CD4-positive, alpha-beta T cell (primary cell): ENCODE data around the gene RANBP9. TPM values are rescaled to one million over a fixed set of nuclear protein-coding genes. Genes with fewer than 3 reads are reported as not detected.

Experiments used
- ATAC-seq: fragments of 200-7000 bp; cut with Tn5 transposase; one replicate; pipeline ENCODE4 v1.10.0; 2022; ENCODE audit warnings: mild to moderate bottlenecking; ENCODE audit not compliant: poor library complexity
- CTCF ChIA-PET: fragments of 350-600 bp; sonication (Branson Sonifier 250); formaldehyde crosslinking; loops from one replicate; lab custom pipeline; 2021; ENCODE audit warnings: antibody characterized with exemption, inconsistent platforms; lab: Charles Lee
- POLR2A ChIA-PET: fragments of 350-600 bp; sonication (Branson Sonifier 250); formaldehyde crosslinking; loops from one replicate; lab custom pipeline; 2021; ENCODE audit warnings: antibody characterized with exemption, inconsistent platforms; lab: Charles Lee
- DNase-seq, 14 experiments: peaks; one replicate each; pipeline ENCODE4 v3.0.0-alpha.2; 2013 to 2020; ENCODE audit warnings: mixed read lengths in 2 of 14
- H3K27ac ChIP-seq, 2 donors: one replicate each; pipeline versions ENCODE4 v1.5.1 to v1.7.0; 2013; ENCODE audit warnings: low read length in 2 of 2, low read depth in 1 of 2, mild to moderate bottlenecking in 1 of 2
- H3K27me3 ChIP-seq, 2 experiments: 1 replicate in 1 of 2; 2 replicates in 1 of 2; pipeline versions ENCODE4 v1.6.1 to v1.7.0; 2013; ENCODE audit warnings: low read length in 2 of 2, control low read depth in 1 of 2, mild to moderate bottlenecking in 1 of 2, moderate library complexity in 1 of 2; ENCODE audit not compliant: insufficient read depth in 2 of 2, control insufficient read depth in 1 of 2
- H3K36me3 ChIP-seq: one replicate; pipeline ENCODE4 v1.6.1; 2013; ENCODE audit warnings: low read length, control low read depth; ENCODE audit not compliant: insufficient read depth
- H3K4me1 ChIP-seq: one replicate; pipeline ENCODE4 v1.6.1; 2013; ENCODE audit warnings: low read length, control low read depth; ENCODE audit not compliant: insufficient read depth
- H3K4me3 ChIP-seq: one replicate; pipeline ENCODE4 v1.5.1; 2013; ENCODE audit warnings: mild to moderate bottlenecking, low read length, moderate library complexity
- H3K9me3 ChIP-seq, 2 experiments: 1 replicate in 1 of 2; 2 replicates in 1 of 2; pipeline versions ENCODE4 v1.6.1 to v1.7.0; 2013; ENCODE audit warnings: low read length in 2 of 2, mild to moderate bottlenecking in 2 of 2, control low read depth in 1 of 2, moderate library complexity in 1 of 2; ENCODE audit not compliant: control insufficient read depth in 1 of 2, insufficient read depth in 1 of 2
- H3K27ac Mint-ChIP-seq: one replicate; pipeline ENCODE4 v1.8.0; 2020; ENCODE audit warnings: mixed read lengths
- H3K27me3 Mint-ChIP-seq: one replicate; pipeline ENCODE4 v1.8.0; 2021; ENCODE audit warnings: mixed read lengths
- H3K36me3 Mint-ChIP-seq: one replicate; pipeline ENCODE4 v1.8.0; 2021; ENCODE audit warnings: low read depth, mixed read lengths
- H3K4me1 Mint-ChIP-seq: one replicate; pipeline ENCODE4 v1.8.0; 2021; ENCODE audit warnings: low read depth, mixed read lengths
- H3K4me3 Mint-ChIP-seq: one replicate; pipeline ENCODE4 v1.8.0; 2020; ENCODE audit warnings: mild to moderate bottlenecking, mixed read lengths
- H3K9me3 Mint-ChIP-seq: one replicate; pipeline ENCODE4 v1.8.0; 2020; ENCODE audit warnings: mixed read lengths
- intact Hi-C, 2 experiments: fragments of 100-400 bp; cut with DNase I in 1 of 2; cut with micrococcal nuclease in 1 of 2; formaldehyde crosslinking; loops; one replicate each; pipeline versions ENCODE4 v1.15.1 to v1.9.0; 2023 to 2025; cut with DNase I, micrococcal nuclease
- total RNA-seq, 174 experiments: library from RNA in 2 of 174; stranded (reverse) in 2 of 174; gene quantifications; one replicate each; pipeline ENCODE4 v1.2.3 and lab custom pipeline; 2021 to 2026
- TF ChIP-seq, protein P1 (sequence below): fragments of 200-600 bp; IDR thresholded peaks from one replicate; pipeline ENCODE4 v1.8.0; 2022; ENCODE audit warnings: antibody characterized with exemption, mild to moderate bottlenecking

RANBP9 gene
- total RNA-seq, 2 experiments from 2014 or later = 60.8 to 62.9 TPM

DNA sequence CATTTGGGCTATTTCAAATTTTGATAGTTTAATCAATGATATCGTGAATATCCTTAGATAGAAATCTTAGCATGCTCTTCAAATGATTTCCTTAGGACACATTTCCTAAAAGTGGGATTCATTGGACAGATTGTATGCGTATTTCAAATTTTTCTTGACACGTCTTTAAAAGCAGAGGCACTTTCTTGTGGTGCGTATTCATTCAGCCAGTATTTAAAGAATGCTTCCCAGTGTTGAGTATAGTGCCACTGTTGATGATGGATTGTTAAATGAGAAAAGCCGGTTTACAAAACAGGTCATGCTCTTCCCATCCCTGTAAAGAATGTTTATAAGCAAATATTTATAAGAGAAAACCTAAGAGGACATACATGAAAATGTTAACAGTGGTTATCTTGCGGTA, 111.6 kb downstream of the RANBP9 start:
- Histone ChIP-seq H3K4me3 (no peak overlapping the region), H3K9me3 (no peaks in the 10 kb centered on the region), H3K36me3 (peaks cover 57% of the 10 kb centered on the region), H3K27me3 (no peaks in the 10 kb centered on the region), H3K4me1 (no peaks in the 10 kb centered on the region), H3K27ac (no peak overlapping the region)
- ATAC-seq (no peak), DNase-seq (no peak)
- no peaks in the 10 kb centered on the region for H3K27me3 Mint-ChIP-seq
- H3K4me3 Mint-ChIP-seq = no peak overlapping the region
- H3K9me3 Mint-ChIP-seq = no peaks in the 10 kb centered on the region
- H3K27ac Mint-ChIP-seq = no peak overlapping the region
- TF ChIP-seq, protein P1, sequence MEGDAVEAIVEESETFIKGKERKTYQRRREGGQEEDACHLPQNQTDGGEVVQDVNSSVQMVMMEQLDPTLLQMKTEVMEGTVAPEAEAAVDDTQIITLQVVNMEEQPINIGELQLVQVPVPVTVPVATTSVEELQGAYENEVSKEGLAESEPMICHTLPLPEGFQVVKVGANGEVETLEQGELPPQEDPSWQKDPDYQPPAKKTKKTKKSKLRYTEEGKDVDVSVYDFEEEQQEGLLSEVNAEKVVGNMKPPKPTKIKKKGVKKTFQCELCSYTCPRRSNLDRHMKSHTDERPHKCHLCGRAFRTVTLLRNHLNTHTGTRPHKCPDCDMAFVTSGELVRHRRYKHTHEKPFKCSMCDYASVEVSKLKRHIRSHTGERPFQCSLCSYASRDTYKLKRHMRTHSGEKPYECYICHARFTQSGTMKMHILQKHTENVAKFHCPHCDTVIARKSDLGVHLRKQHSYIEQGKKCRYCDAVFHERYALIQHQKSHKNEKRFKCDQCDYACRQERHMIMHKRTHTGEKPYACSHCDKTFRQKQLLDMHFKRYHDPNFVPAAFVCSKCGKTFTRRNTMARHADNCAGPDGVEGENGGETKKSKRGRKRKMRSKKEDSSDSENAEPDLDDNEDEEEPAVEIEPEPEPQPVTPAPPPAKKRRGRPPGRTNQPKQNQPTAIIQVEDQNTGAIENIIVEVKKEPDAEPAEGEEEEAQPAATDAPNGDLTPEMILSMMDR = no peak
- ChIA-PET CTCF (no interaction called here), POLR2A (no interaction called here)
- intact Hi-C loops = no loop called here
- H3K36me3 Mint-ChIP-seq = peaks cover 86% of the 10 kb centered on the region
- no peaks in the 10 kb centered on the region for H3K4me1 Mint-ChIP-seq

DNA sequence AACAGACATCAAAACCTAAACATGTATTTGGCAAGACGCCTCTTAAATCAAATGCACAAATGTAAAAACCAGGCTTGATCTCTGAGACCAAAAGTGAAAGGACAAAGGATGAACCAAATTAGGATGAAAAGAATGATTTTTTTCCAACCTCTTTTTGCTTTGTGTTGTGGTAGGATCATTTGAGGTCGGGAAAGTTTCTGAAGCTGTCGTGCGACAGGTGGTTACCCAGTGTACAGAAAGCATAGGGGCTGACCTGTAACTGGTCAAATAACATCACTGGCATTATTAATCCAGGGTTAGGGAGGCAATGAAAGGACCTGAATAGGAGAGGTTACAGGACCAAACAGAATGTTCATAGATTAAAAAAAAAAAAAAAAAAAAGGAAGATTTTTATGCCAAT, 114.6 kb downstream of the RANBP9 start:
- Histone ChIP-seq H3K4me1 (peaks cover 4% of the 10 kb centered on the region), H3K9me3 (no peaks in the 10 kb centered on the region), H3K27ac (no peak overlapping the region), H3K27me3 (no peaks in the 10 kb centered on the region), H3K4me3 (no peak overlapping the region), H3K36me3 (peaks cover 73% of the 10 kb centered on the region)
- no peak overlapping the region for H3K4me3 Mint-ChIP-seq
- no peak overlapping the region for H3K27ac Mint-ChIP-seq
- POLR2A ChIA-PET = no interaction called here
- TF ChIP-seq, protein P1 = no peak
- intact Hi-C loops = no loop called here
- ATAC-seq = no peak
- no peaks in the 10 kb centered on the region for H3K27me3 Mint-ChIP-seq
- no peak for DNase-seq
- peaks cover 91% of the 10 kb centered on the region for H3K36me3 Mint-ChIP-seq
- CTCF ChIA-PET = no interaction called here
- H3K9me3 Mint-ChIP-seq = no peaks in the 10 kb centered on the region
- no peaks in the 10 kb centered on the region for H3K4me1 Mint-ChIP-seq

DNA sequence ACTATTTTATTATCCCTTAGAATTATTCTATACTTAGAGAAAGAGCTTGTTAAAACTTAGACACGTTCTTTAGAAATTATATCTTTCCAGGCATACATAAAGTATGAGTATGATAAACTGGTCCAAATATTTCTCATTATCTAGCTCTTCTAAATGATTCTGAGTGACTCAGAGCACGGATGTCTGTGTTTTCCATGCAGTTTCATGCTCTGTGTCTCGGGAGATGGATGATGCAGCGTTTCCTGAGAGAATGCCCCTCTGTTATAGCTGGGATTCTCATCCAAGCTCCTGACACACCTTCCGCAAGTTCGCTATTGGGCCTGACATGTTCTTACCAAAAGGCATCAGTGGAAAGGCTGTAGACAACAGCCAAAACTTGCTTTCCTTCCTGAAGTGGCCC, 117.9 kb downstream of the RANBP9 start:
- ATAC-seq (no peak), DNase-seq (no peak)
- H3K4me3 Mint-ChIP-seq = no peak overlapping the region
- ChIA-PET CTCF (no interaction called here), POLR2A (interaction anchor here (0.8 to 2.2 kb wide), 2 partner anchors 13 to 20 kb away, joined by 3 to 6 read pairs; partner anchors contain the start of gene SIRT5)
- no peak overlapping the region for H3K4me3 ChIP-seq
- no peaks in the 10 kb centered on the region for H3K9me3 ChIP-seq
- intact Hi-C loops = no loop called here
- no peaks in the 10 kb centered on the region for H3K27me3 Mint-ChIP-seq
- H3K4me1 Mint-ChIP-seq = no peaks in the 10 kb centered on the region
- TF ChIP-seq, protein P1 = no peak
- no peaks in the 10 kb centered on the region for H3K27me3 ChIP-seq
- H3K36me3 ChIP-seq = peaks cover 66% of the 10 kb centered on the region
- no peak overlapping the region for H3K27ac ChIP-seq
- H3K4me1 ChIP-seq = peaks cover 4% of the 10 kb centered on the region
- peaks cover 70% of the 10 kb centered on the region for H3K36me3 Mint-ChIP-seq
- H3K27ac Mint-ChIP-seq = no peak overlapping the region
- no peaks in the 10 kb centered on the region for H3K9me3 Mint-ChIP-seq
